GM23338 (cell line): ENCODE data around the gene PKHD1.

Experiments used
- CTCF ChIP-seq, 2 experiments: fragments of 200-600 bp in 1 of 2; sonication (generic) in 1 of 2; conservative IDR thresholded peaks; 2 replicates each; pipeline versions ENCODE4 v1.5.1 to v1.6.1; 2016 to 2017; ENCODE audit warnings: antibody characterized with exemption in 2 of 2, low read depth in 2 of 2, mild to moderate bottlenecking in 2 of 2, moderate library complexity in 1 of 2
- EZH2 ChIP-seq: fragments of 200-600 bp; sonication (generic); IDR thresholded peaks from one replicate; pipeline ENCODE4 v1.8.0; 2017; ENCODE audit warnings: antibody characterized with exemption, mild to moderate bottlenecking, low read depth; ENCODE audit not compliant: unreplicated experiment
- EZH2phosphoT487 ChIP-seq: fragments of 200-600 bp; sonication (generic); IDR thresholded peaks from one replicate; pipeline ENCODE4 v1.8.1; 2018; ENCODE audit warnings: antibody characterized with exemption; ENCODE audit not compliant: unreplicated experiment
- POLR2AphosphoS5 ChIP-seq: IDR thresholded peaks from 2 replicates; pipeline ENCODE4 v1.6.1; 2016; ENCODE audit warnings: antibody characterized with exemption, low read depth
- TF ChIP-seq, protein P1 (sequence below): IDR thresholded peaks from one replicate; pipeline ENCODE4 v1.6.1; 2018; ENCODE audit warnings: antibody characterized with exemption; ENCODE audit not compliant: unreplicated experiment

DNA sequence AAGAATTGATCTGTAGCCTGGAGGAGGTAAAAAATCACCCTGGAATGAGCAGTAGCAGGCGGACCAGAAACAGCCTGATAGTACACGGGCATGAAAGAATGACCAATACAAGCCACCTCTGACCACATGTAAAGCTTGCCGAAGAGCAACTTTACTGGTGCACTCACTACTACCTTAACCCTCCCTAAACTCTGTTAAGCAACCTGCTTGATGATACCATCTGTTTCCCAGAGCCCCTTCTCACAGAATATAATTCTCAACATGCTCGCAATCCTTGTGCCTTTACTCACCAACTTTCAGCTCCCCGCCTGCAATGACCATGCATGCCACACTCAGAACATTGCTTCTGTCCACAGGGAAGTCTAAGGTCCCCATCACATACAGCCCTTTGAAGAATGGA is 296.5 kb downstream of the PKHD1 start:
- TF ChIP-seq CTCF (conservative IDR thresholded peaks at IDR 0.05; ENCODE audit: low read depth in 2 of 2) (no peak), POLR2AphosphoS5 (no peak), EZH2phosphoT487 (no peak), EZH2 (no peak)
- TF ChIP-seq, protein P1, sequence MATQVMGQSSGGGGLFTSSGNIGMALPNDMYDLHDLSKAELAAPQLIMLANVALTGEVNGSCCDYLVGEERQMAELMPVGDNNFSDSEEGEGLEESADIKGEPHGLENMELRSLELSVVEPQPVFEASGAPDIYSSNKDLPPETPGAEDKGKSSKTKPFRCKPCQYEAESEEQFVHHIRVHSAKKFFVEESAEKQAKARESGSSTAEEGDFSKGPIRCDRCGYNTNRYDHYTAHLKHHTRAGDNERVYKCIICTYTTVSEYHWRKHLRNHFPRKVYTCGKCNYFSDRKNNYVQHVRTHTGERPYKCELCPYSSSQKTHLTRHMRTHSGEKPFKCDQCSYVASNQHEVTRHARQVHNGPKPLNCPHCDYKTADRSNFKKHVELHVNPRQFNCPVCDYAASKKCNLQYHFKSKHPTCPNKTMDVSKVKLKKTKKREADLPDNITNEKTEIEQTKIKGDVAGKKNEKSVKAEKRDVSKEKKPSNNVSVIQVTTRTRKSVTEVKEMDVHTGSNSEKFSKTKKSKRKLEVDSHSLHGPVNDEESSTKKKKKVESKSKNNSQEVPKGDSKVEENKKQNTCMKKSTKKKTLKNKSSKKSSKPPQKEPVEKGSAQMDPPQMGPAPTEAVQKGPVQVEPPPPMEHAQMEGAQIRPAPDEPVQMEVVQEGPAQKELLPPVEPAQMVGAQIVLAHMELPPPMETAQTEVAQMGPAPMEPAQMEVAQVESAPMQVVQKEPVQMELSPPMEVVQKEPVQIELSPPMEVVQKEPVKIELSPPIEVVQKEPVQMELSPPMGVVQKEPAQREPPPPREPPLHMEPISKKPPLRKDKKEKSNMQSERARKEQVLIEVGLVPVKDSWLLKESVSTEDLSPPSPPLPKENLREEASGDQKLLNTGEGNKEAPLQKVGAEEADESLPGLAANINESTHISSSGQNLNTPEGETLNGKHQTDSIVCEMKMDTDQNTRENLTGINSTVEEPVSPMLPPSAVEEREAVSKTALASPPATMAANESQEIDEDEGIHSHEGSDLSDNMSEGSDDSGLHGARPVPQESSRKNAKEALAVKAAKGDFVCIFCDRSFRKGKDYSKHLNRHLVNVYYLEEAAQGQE = no peak
